ENCODE measurements around the gene SFTPB.

- TF ChIP-seq CTCF (IDR thresholded peaks at IDR 0.05; ENCODE audit: borderline replicate concordance, extremely low read depth, low read length, poor library complexity, severe bottlenecking) (no peak), EZH2 (IDR thresholded peaks at IDR 0.05; ENCODE audit: borderline replicate concordance, low read depth, low read length, severe bottlenecking) (no peak)
Measured at GRCh38 chr2:85655961-85656417, 12.0 kb downstream of the SFTPB start.

Measured in DND-41 (cell line).